ENCODE measurements around the gene PCED1B. TPM values are rescaled to one million over a fixed set of nuclear protein-coding genes. Genes with fewer than 3 reads are reported as not detected.

The PCED1B gene
- total RNA-seq, 1 experiment from 2014 or later, result 3.3 TPM

DNA sequence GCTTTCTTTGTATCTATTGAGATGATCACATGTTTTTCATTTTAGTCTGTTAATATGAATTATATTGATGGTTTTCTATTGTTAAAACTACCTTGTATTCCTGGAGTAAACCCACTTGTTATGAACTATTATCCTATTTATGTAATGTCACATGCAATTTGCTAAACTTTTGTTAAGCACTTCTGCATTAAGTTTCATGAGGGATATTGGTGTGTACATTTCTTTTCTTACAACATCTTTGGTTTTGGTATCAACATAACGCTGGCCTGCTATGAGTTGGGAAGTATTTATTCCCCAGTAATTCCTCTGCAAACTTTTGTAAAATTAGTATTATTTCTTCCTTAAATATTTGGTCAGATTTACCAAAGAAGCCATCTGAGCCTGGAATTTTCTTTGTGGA, 46.8 kb downstream of the PCED1B start:
- H3K4ac ChIP-seq (ENCODE audit: low read depth, low read length), result no peak overlapping the region
- no peak overlapping the region for H3K14ac ChIP-seq (ENCODE audit: insufficient read depth, low read length)
- no peak overlapping the region for H2BK12ac ChIP-seq (ENCODE audit: insufficient read length, low read depth, low read length)
- H4K20me1 ChIP-seq (ENCODE audit: control insufficient read depth, insufficient read depth, insufficient read length), result no peaks in the 10 kb centered on the region
- H2BK20ac ChIP-seq (ENCODE audit: low read depth, low read length, poor library complexity, severe bottlenecking), result no peak overlapping the region
- H4K5ac ChIP-seq (ENCODE audit: insufficient read length, low read depth, low read length), result no peak overlapping the region
- Mint-ChIP-seq H3K4me1 (no peaks in the 10 kb centered on the region), H3K9me3 (no peaks in the 10 kb centered on the region), H3K27me3 (ENCODE audit: low read depth) (no peaks in the 10 kb centered on the region), H3K4me3 (no peak overlapping the region), H3K36me3 (ENCODE audit: insufficient read depth in 1 of 3, low read depth in 3 of 3) (no peaks in the 10 kb centered on the region), H3K27ac (no peak overlapping the region)
- H3T11ph ChIP-seq (ENCODE audit: low read length), result no peak overlapping the region
- no peaks in the 10 kb centered on the region for H3K4me1 ChIP-seq (ENCODE audit: insufficient read depth, low read length)
- TF ChIP-seq, protein P1, sequence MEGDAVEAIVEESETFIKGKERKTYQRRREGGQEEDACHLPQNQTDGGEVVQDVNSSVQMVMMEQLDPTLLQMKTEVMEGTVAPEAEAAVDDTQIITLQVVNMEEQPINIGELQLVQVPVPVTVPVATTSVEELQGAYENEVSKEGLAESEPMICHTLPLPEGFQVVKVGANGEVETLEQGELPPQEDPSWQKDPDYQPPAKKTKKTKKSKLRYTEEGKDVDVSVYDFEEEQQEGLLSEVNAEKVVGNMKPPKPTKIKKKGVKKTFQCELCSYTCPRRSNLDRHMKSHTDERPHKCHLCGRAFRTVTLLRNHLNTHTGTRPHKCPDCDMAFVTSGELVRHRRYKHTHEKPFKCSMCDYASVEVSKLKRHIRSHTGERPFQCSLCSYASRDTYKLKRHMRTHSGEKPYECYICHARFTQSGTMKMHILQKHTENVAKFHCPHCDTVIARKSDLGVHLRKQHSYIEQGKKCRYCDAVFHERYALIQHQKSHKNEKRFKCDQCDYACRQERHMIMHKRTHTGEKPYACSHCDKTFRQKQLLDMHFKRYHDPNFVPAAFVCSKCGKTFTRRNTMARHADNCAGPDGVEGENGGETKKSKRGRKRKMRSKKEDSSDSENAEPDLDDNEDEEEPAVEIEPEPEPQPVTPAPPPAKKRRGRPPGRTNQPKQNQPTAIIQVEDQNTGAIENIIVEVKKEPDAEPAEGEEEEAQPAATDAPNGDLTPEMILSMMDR (conservative IDR thresholded peaks at IDR 0.05), result no peak
- H2BK15ac ChIP-seq (ENCODE audit: low read depth, low read length), result no peak overlapping the region
- DNase-seq, result no peak
- no peaks in the 10 kb centered on the region for H3K27me3 ChIP-seq (ENCODE audit: insufficient read depth, low read length)
- no peak overlapping the region for H2BK120ac ChIP-seq (ENCODE audit: low read depth, low read length, poor library complexity, severe bottlenecking)
- H4K91ac ChIP-seq (ENCODE audit: insufficient read length, low read depth, low read length), result no peak overlapping the region
- H3K56ac ChIP-seq (ENCODE audit: insufficient read length, low read depth, low read length), result no peak overlapping the region
- H2AK5ac ChIP-seq (ENCODE audit: insufficient read length, low read length), result no peak overlapping the region
- no peak overlapping the region for H2BK5ac ChIP-seq (ENCODE audit: insufficient read length, low read length)
- H3K79me1 ChIP-seq (ENCODE audit: insufficient read depth, low read depth, low read length, poor library complexity, severe bottlenecking), result no peaks in the 10 kb centered on the region
- H2AFZ ChIP-seq (ENCODE audit: low read length), result no peak overlapping the region
- H3K18ac ChIP-seq (ENCODE audit: insufficient read length, low read depth, low read length), result no peak overlapping the region
- no peaks in the 10 kb centered on the region for H3K79me2 ChIP-seq (ENCODE audit: insufficient read depth, low read length)
- H3K9ac ChIP-seq (ENCODE audit: extremely low read depth, insufficient read length, low read length), result no peak overlapping the region
- no peak overlapping the region for H3K4me2 ChIP-seq (ENCODE audit: insufficient read depth, insufficient read length, low read length)
- no peak overlapping the region for H3K23ac ChIP-seq (ENCODE audit: insufficient read length, low read depth, low read length)
- no peaks in the 10 kb centered on the region for H3K23me2 ChIP-seq (ENCODE audit: insufficient read length, low read depth, low read length, poor library complexity, severe bottlenecking)
- no peaks in the 10 kb centered on the region for H3K9me3 ChIP-seq (ENCODE audit: control insufficient read depth, low read depth, low read length)
- H4K8ac ChIP-seq (replicated peaks; ENCODE audit: insufficient read length, low read depth, low read length), result no peak overlapping the region
- WGBS (ENCODE audit: extremely low coverage, insufficient read length, low lambda C conversion rate), result no CpG with 5 or more reads among the region's 1 CpG
- H3K27ac ChIP-seq (ENCODE audit: insufficient read length, low read depth, low read length), result no peak overlapping the region
